Measurements from ENCODE around the gene FUT2.

DNA sequence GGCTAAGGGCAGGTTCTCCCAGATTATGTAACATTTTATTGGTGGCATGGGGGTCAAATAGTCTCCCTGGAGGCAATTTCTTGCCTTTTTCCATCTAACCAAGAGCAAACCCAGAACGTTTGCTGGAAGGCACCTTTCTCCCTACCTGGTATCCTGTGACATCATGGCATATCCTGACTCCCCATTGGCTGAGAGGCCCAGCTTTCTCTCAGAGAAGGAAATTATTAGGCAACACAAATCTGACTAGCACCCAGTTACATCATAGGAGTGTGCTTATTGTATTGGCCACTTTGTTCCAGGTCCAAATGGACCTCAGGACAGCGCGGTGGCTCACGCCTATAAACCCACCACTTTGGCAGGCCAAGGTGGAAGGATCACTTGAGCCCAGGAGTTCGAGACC, 36.0 kb upstream of the FUT2 start:
- TF ChIP-seq, protein P1, sequence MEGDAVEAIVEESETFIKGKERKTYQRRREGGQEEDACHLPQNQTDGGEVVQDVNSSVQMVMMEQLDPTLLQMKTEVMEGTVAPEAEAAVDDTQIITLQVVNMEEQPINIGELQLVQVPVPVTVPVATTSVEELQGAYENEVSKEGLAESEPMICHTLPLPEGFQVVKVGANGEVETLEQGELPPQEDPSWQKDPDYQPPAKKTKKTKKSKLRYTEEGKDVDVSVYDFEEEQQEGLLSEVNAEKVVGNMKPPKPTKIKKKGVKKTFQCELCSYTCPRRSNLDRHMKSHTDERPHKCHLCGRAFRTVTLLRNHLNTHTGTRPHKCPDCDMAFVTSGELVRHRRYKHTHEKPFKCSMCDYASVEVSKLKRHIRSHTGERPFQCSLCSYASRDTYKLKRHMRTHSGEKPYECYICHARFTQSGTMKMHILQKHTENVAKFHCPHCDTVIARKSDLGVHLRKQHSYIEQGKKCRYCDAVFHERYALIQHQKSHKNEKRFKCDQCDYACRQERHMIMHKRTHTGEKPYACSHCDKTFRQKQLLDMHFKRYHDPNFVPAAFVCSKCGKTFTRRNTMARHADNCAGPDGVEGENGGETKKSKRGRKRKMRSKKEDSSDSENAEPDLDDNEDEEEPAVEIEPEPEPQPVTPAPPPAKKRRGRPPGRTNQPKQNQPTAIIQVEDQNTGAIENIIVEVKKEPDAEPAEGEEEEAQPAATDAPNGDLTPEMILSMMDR (IDR thresholded peaks at IDR 0.05): no peak
- TF ChIP-seq POLR2A (IDR thresholded peaks at IDR 0.05): no peak
